NCI-H2171 (cell line): ENCODE data around the gene SORCS1.

Experiments
- DNase-seq: peaks from one replicate; lab custom pipeline; 2025; lab: John Stamatoyannopoulos, UW

The SORCS1 gene

GRCh38 chr10:106534441-106534840 is 630.1 kb downstream of the SORCS1 start:
- no peak for DNase-seq

GRCh38 chr10:106528702-106529101 is 635.8 kb downstream of the SORCS1 start:
- no peak for DNase-seq

DNA sequence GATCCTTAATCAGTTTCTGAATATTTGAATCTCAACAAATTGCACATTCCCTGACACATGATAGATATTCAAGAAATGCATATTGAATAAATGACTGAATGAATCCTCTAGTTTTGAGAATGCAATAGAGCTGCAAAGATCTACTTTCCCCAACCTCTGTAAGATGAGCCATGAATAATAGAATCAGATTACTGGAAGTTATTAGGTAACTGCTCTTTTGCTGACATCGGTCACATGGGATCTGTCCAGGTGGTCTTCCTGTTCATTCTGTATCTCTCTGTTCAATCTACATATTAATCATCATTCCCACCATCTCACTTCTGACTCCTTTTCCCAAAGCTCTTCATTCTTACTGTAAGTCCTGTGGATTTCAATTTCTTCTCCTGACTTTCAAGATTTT is 638.7 kb downstream of the SORCS1 start:
- DNase-seq = no peak
